PC-3 (cell line): ENCODE measurements around the gene NRIP2. TPM values are rescaled to one million over a fixed set of nuclear protein-coding genes. Genes with fewer than 3 reads are reported as not detected.

Experiments used
- ATAC-seq: fragments of 200-7000 bp; cut with Tn5 transposase; 2 replicates; pipeline ENCODE4 v1.9.1; 2020; ENCODE audit warnings: mild to moderate bottlenecking, moderate library complexity
- BruUV-seq: library from RNA; stranded (reverse); fragments of 400-500 nt; replicated peaks from 2 replicates; lab custom pipeline; 2021; lab: Mats Ljungman, UMichigan
- CTCF ChIA-PET: fragments of 300-600 bp; sonication (Branson Sonifier 250); formaldehyde crosslinking; loops from one replicate; lab custom pipeline; 2022; ENCODE audit warnings: antibody characterized with exemption; lab: Charles Lee
- POLR2A ChIA-PET: fragments of 300-600 bp; sonication (Branson Sonifier 250); formaldehyde crosslinking; loops from one replicate; lab custom pipeline; 2022; ENCODE audit warnings: antibody characterized with exemption; ENCODE audit not compliant: unreplicated experiment; lab: Charles Lee
- DNase-seq: peaks from one replicate; pipeline ENCODE4 v3.0.0-alpha.2; 2015
- H2AFZ ChIP-seq: fragments of 300-600 bp; sonication (generic); 2 replicates; pipeline ENCODE4 v1.6.0; 2016; ENCODE audit warnings: antibody characterized with exemption, low read length
- H3F3A ChIP-seq: fragments of 300-600 bp; sonication (generic); one replicate; pipeline ENCODE4 v1.6.0; 2017; ENCODE audit warnings: antibody characterized with exemption, low read length, control low read depth, mild to moderate bottlenecking; ENCODE audit not compliant: unreplicated experiment
- H3K27ac ChIP-seq: fragments of 300-600 bp; sonication (generic); 2 replicates; pipeline ENCODE4 v1.5.1; 2016; ENCODE audit warnings: mild to moderate bottlenecking, low read length
- H3K27me3 ChIP-seq: fragments of 300-600 bp; sonication (generic); 2 replicates; pipeline ENCODE4 v1.6.1; 2016; ENCODE audit warnings: low read length, mixed read lengths
- H3K36me3 ChIP-seq: fragments of 300-600 bp; sonication (generic); 2 replicates; pipeline ENCODE4 v1.6.1; 2016; ENCODE audit warnings: low read depth, mixed run types, low read length, mixed read lengths
- H3K4me1 ChIP-seq: fragments of 300-600 bp; sonication (generic); 2 replicates; pipeline ENCODE4 v1.5.1; 2016; ENCODE audit warnings: low read length; ENCODE audit not compliant: insufficient read depth
- H3K4me2 ChIP-seq: fragments of 300-600 bp; sonication (generic); 2 replicates; pipeline ENCODE4 v1.6.0; 2016; ENCODE audit warnings: low read length
- H3K4me3 ChIP-seq: fragments of 300-600 bp; sonication (generic); 2 replicates; pipeline ENCODE4 v1.5.1; 2016; ENCODE audit warnings: mild to moderate bottlenecking, low read length, mixed read lengths
- H3K79me2 ChIP-seq: fragments of 300-600 bp; sonication (generic); 2 replicates; pipeline ENCODE4 v1.6.1; 2017; ENCODE audit warnings: low read length, mixed read lengths
- H3K9ac ChIP-seq: fragments of 300-600 bp; sonication (generic); 2 replicates; pipeline ENCODE4 v1.6.0; 2016; ENCODE audit warnings: mild to moderate bottlenecking, low read length
- H3K9me2 ChIP-seq: fragments of 300-600 bp; sonication (generic); replicated peaks from 2 replicates; pipeline ENCODE4 v1.6.1; 2016; ENCODE audit warnings: mixed run types, low read length, mixed read lengths
- H3K9me3 ChIP-seq: fragments of 300-600 bp; sonication (generic); 2 replicates; pipeline ENCODE4 v1.6.1; 2016; ENCODE audit warnings: low read length, mixed read lengths
- H4K20me1 ChIP-seq: fragments of 300-600 bp; sonication (generic); 2 replicates; pipeline ENCODE4 v1.6.1; 2016; ENCODE audit warnings: low read length, mixed read lengths
- EZH2 ChIP-seq: fragments of 300-600 bp; sonication (generic); IDR thresholded peaks from one replicate; pipeline ENCODE4 v1.6.1; 2017; ENCODE audit warnings: antibody characterized with exemption, mild to moderate bottlenecking, low read length; ENCODE audit not compliant: unreplicated experiment
- EZH2phosphoT487 ChIP-seq: fragments of 300-600 bp; sonication (generic); IDR thresholded peaks from 2 replicates; pipeline ENCODE4 v1.6.1; 2018; ENCODE audit warnings: mild to moderate bottlenecking, antibody characterized with exemption, low read length, borderline replicate concordance
- intact Hi-C: fragments of 100-400 bp; cut with micrococcal nuclease; formaldehyde crosslinking; loops from 2 replicates; pipeline ENCODE4 v1.9.0; 2023
- total RNA-seq: library from RNA; depleted of rRNA; stranded (reverse); fragments of >200 nt; gene quantifications from 2 replicates; pipeline ENCODE4 v1.2.3, GENCODE V29; 2014
- TF ChIP-seq, protein P1 (sequence below): fragments of 300-600 bp; sonication (generic); conservative IDR thresholded peaks from 2 replicates; pipeline ENCODE4 v1.5.1; 2017; ENCODE audit warnings: antibody characterized with exemption, low read depth, mild to moderate bottlenecking, low read length

The NRIP2 gene
- total RNA-seq, 1 experiment from 2014 or later = not detected

DNA sequence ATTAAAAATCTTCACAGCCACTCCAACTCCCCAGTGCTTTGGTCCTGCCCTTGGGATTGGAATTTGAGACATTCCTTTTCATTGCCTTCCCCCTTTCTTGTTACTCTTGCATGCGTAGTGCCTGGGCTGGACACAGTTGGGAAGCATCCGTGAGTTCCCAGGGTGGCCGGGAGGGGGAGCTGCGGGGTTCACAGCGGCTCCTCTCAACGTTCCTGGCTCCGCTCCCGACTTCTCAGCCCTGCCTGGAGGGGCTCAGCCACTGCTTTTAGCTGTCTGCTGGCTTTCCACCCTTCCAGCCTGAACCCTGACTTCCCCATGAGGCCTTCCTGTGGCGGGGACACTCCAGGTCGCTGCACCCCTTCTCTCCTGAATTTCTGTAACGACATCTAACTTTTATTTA, 18.8 kb upstream of the NRIP2 start:
- Histone ChIP-seq H3K27ac (no peak overlapping the region), H3K9me3 (no peaks in the 10 kb centered on the region), H3K4me1 (no peaks in the 10 kb centered on the region), H3K27me3 (no peaks in the 10 kb centered on the region), H2AFZ (no peak overlapping the region), H3K9ac (no peak overlapping the region), H3K36me3 (peaks cover 3% of the 10 kb centered on the region; the same call in 1 of the 2 replicates), H4K20me1 (no peaks in the 10 kb centered on the region), H3K9me2 (no peaks in the 10 kb centered on the region), H3F3A (no peaks in the 10 kb centered on the region), H3K79me2 (no peaks in the 10 kb centered on the region), H3K4me2 (no peak overlapping the region), H3K4me3 (no peak overlapping the region)
- ChIA-PET POLR2A (no interaction called here), CTCF (interaction anchor here (0.6 to 0.7 kb wide), 2 partner anchors 29 to 99 kb away, joined by 3 read pairs; no protein-coding TSS in a partner anchor)
- peak; percentile 82 for ATAC-seq
- intact Hi-C loops = no loop called here
- peak; percentile 68 for DNase-seq
- TF ChIP-seq, protein P1, sequence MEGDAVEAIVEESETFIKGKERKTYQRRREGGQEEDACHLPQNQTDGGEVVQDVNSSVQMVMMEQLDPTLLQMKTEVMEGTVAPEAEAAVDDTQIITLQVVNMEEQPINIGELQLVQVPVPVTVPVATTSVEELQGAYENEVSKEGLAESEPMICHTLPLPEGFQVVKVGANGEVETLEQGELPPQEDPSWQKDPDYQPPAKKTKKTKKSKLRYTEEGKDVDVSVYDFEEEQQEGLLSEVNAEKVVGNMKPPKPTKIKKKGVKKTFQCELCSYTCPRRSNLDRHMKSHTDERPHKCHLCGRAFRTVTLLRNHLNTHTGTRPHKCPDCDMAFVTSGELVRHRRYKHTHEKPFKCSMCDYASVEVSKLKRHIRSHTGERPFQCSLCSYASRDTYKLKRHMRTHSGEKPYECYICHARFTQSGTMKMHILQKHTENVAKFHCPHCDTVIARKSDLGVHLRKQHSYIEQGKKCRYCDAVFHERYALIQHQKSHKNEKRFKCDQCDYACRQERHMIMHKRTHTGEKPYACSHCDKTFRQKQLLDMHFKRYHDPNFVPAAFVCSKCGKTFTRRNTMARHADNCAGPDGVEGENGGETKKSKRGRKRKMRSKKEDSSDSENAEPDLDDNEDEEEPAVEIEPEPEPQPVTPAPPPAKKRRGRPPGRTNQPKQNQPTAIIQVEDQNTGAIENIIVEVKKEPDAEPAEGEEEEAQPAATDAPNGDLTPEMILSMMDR = peak; percentile 73
- no peak for TF ChIP-seq EZH2
- BruUV-seq = no TSS peak

DNA sequence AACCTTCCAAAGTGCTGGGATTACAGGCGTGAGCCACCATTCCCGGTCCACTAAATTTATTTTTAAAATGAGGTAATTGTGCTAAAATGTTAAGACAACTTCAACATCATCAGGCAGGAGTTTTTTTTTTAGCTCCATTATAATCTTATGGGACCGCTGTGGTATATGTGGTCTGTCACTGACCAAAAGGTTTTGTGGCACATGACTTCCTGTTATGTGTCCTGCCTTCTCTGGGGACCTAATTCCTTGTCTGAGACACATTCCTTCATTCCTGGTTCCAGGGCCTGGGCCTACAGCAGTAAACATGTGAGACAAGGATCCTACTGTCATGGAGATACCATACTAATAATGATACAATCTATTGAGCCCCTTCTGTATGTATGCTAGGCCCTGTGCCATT, 17.1 kb upstream of the NRIP2 start:
- CTCF ChIA-PET = no interaction called here
- Histone ChIP-seq H3K9me2 (no peaks in the 10 kb centered on the region), H3K9me3 (no peaks in the 10 kb centered on the region), H3K4me2 (no peak overlapping the region), H3K4me3 (no peak overlapping the region), H3K4me1 (no peaks in the 10 kb centered on the region), H3K36me3 (no peaks in the 10 kb centered on the region), H3K79me2 (no peaks in the 10 kb centered on the region), H4K20me1 (no peaks in the 10 kb centered on the region), H3K27me3 (no peaks in the 10 kb centered on the region), H3K9ac (no peak overlapping the region), H3K27ac (no peak overlapping the region), H3F3A (no peaks in the 10 kb centered on the region), H2AFZ (no peak overlapping the region)
- POLR2A ChIA-PET = no interaction called here
- intact Hi-C loops = no loop called here
- BruUV-seq = no TSS peak
- TF ChIP-seq, protein P1 = no peak
- DNase-seq (no peak), ATAC-seq (no peak)

DNA sequence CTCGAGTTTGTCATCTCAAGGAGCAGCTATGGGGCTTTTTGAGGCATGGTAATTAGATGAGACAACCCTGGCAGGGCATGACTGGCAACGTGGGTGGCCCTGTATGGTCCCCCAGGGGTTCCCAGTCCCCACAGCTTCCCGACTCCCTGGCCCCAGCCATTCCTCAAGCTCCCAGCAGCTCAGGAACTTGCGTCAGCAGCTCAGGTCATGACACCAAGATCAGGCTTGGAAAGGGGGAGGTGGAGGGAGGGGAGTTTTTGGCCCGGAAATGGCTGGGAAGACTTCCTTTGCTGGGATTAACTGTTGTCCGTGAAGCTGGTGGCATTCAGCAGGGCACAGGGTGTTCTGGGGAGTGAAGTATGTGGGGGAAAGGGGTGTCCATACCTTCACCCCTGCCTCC, 10.4 kb upstream of the NRIP2 start:
- no peaks in the 10 kb centered on the region for H3K9me2 ChIP-seq
- no peaks in the 10 kb centered on the region for H3K27me3 ChIP-seq
- H3K36me3 ChIP-seq = no peaks in the 10 kb centered on the region
- H2AFZ ChIP-seq = no peak overlapping the region
- no peaks in the 10 kb centered on the region for H3K79me2 ChIP-seq
- intact Hi-C loops = no loop called here
- no peaks in the 10 kb centered on the region for H3F3A ChIP-seq
- ATAC-seq = no peak
- no peak for TF ChIP-seq EZH2
- no peak for TF ChIP-seq EZH2phosphoT487
- TF ChIP-seq, protein P1 = no peak
- H3K4me3 ChIP-seq = no peak overlapping the region
- no peak overlapping the region for H3K4me2 ChIP-seq
- H3K9ac ChIP-seq = no peak overlapping the region
- no TSS peak for BruUV-seq
- DNase-seq = no peak
- ChIA-PET POLR2A (no interaction called here), CTCF (no interaction called here)
- no peak overlapping the region for H3K27ac ChIP-seq
- H4K20me1 ChIP-seq = no peaks in the 10 kb centered on the region
- no peaks in the 10 kb centered on the region for H3K9me3 ChIP-seq
- no peaks in the 10 kb centered on the region for H3K4me1 ChIP-seq
